Measurements from ENCODE around the gene TXLNG. TPM values are rescaled to one million over a fixed set of nuclear protein-coding genes. Genes with fewer than 3 reads are reported as not detected.

The TXLNG gene
- total RNA-seq, 1 experiment from 2014 or later, result 17.4 TPM

DNA sequence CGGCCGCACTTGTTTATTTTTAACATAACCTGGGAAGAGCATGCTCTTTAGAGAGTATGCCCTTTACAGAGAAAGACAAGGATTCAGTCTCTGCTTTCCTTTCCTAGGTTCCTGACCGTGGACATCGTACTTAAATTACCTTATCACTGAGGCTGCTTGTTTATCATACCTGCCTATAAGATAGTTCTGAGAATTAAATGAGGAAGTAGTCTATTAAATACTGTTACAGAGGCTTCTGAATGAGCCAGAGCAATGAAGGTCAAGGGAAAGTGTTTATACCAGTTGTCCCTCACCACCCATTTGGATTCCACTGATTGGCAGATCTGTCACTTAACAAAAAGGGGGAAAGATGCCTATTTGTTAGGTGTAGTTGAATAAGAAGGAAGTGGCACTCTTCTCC, 10.0 kb downstream of the TXLNG start:
- H3K4me2 ChIP-seq, result no peak overlapping the region
- ChIA-PET POLR2A (ENCODE audit: unreplicated experiment) (no interaction called here), CTCF (no interaction called here)
- H3K36me3 ChIP-seq (ENCODE audit: low read depth), result no peaks in the 10 kb centered on the region; the same call in 1 of the 2 replicates
- H3K4me3 ChIP-seq, result no peak overlapping the region
- H3K9me2 ChIP-seq (ENCODE audit: insufficient read depth), result no peaks in the 10 kb centered on the region
- no peak overlapping the region for H2AFZ ChIP-seq
- H3F3A ChIP-seq (ENCODE audit: insufficient read depth, low read depth), result no peaks in the 10 kb centered on the region
- BruUV-seq (replicated peaks), result no TSS peak
- peaks cover 66% of the 10 kb centered on the region for H3K79me2 ChIP-seq (ENCODE audit: low read depth)
- no peaks in the 10 kb centered on the region for H3K27me3 ChIP-seq (ENCODE audit: insufficient read depth, low read depth)
- intact Hi-C loops (cut with micrococcal nuclease; ENCODE audit: unreplicated experiment), result no loop called here
- no peaks in the 10 kb centered on the region for H3K4me1 ChIP-seq (replicated peaks; ENCODE audit: insufficient read depth)
- DNase-seq, result no peak
- H3K27ac ChIP-seq, result no peak overlapping the region
- peaks cover 14% of the 10 kb centered on the region for H4K20me1 ChIP-seq (ENCODE audit: insufficient read depth)
- no peaks in the 10 kb centered on the region for H3K9me3 ChIP-seq (ENCODE audit: insufficient read depth, low read depth)
- TF ChIP-seq, protein P1, sequence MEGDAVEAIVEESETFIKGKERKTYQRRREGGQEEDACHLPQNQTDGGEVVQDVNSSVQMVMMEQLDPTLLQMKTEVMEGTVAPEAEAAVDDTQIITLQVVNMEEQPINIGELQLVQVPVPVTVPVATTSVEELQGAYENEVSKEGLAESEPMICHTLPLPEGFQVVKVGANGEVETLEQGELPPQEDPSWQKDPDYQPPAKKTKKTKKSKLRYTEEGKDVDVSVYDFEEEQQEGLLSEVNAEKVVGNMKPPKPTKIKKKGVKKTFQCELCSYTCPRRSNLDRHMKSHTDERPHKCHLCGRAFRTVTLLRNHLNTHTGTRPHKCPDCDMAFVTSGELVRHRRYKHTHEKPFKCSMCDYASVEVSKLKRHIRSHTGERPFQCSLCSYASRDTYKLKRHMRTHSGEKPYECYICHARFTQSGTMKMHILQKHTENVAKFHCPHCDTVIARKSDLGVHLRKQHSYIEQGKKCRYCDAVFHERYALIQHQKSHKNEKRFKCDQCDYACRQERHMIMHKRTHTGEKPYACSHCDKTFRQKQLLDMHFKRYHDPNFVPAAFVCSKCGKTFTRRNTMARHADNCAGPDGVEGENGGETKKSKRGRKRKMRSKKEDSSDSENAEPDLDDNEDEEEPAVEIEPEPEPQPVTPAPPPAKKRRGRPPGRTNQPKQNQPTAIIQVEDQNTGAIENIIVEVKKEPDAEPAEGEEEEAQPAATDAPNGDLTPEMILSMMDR (conservative IDR thresholded peaks at IDR 0.05), result no peak
- no peak for TF ChIP-seq EZH2 (IDR thresholded peaks at IDR 0.05; ENCODE audit: low read depth)

DNA sequence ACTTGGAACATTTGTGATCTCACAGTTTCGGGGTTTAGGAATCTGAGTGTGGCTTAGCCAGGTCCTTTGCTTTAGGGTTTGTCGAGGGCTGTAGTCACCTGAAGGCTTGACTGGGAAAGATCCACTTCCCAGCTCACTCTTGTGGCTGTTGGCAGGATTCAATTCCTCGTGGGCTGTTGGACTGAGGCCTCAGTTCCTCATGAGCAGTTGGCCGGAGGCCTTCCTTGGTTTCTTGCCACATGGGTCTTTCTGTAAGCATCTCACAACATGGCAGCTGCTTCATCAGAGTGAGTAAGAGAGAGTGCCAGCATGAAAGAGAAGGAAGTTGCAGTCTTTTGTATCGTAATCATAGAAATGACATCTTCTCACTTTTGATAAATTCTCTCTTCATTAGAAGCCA, 11.1 kb downstream of the TXLNG start:
- H3K4me1 ChIP-seq (replicated peaks; ENCODE audit: insufficient read depth), result no peaks in the 10 kb centered on the region
- ChIA-PET CTCF (no interaction called here), POLR2A (ENCODE audit: unreplicated experiment) (no interaction called here)
- H3K79me2 ChIP-seq (ENCODE audit: low read depth), result peaks cover 64% of the 10 kb centered on the region
- no TSS peak for BruUV-seq (replicated peaks)
- H3K27me3 ChIP-seq (ENCODE audit: insufficient read depth, low read depth), result no peaks in the 10 kb centered on the region
- no peak overlapping the region for H3K4me2 ChIP-seq
- DNase-seq, result no peak
- H3K36me3 ChIP-seq (ENCODE audit: low read depth), result no peaks in the 10 kb centered on the region
- H3F3A ChIP-seq (ENCODE audit: insufficient read depth, low read depth), result no peaks in the 10 kb centered on the region
- no peak overlapping the region for H2AFZ ChIP-seq
- no peak for TF ChIP-seq EZH2 (IDR thresholded peaks at IDR 0.05; ENCODE audit: low read depth)
- TF ChIP-seq, protein P1 (conservative IDR thresholded peaks at IDR 0.05), result no peak
- no peak overlapping the region for H3K4me3 ChIP-seq
- H3K9me3 ChIP-seq (ENCODE audit: insufficient read depth, low read depth), result no peaks in the 10 kb centered on the region
- intact Hi-C loops (cut with micrococcal nuclease; ENCODE audit: unreplicated experiment), result no loop called here
- H3K9me2 ChIP-seq (ENCODE audit: insufficient read depth), result no peaks in the 10 kb centered on the region
- H3K27ac ChIP-seq, result no peak overlapping the region
- H4K20me1 ChIP-seq (ENCODE audit: insufficient read depth), result peaks cover 12% of the 10 kb centered on the region

DNA sequence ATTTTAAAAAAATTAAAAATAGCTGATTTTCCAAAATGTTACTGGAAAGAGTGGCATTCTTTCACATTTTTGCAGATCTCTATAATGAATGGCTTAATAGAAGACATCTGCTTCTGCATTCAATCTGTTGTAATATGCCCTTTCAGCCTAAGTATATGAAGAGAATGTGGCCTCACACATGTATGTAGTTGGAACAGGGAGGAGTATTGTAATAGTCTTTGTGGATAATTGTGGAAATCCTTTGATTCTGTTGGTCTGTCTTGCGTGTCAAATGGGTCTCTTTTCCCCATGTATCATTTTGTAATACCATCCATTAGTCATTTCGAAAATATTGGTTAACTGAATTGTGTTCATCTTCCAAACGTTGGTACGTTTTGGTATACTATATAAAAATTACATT, 11.6 kb downstream of the TXLNG start:
- no peak overlapping the region for H3K4me2 ChIP-seq
- H3K9me3 ChIP-seq (ENCODE audit: insufficient read depth, low read depth), result no peaks in the 10 kb centered on the region
- DNase-seq, result no peak
- no TSS peak for BruUV-seq (replicated peaks)
- H3K9me2 ChIP-seq (ENCODE audit: insufficient read depth), result no peaks in the 10 kb centered on the region
- H3K27me3 ChIP-seq (ENCODE audit: insufficient read depth, low read depth), result no peaks in the 10 kb centered on the region
- no peaks in the 10 kb centered on the region for H3F3A ChIP-seq (ENCODE audit: insufficient read depth, low read depth)
- H3K79me2 ChIP-seq (ENCODE audit: low read depth), result peaks cover 63% of the 10 kb centered on the region
- H3K4me1 ChIP-seq (replicated peaks; ENCODE audit: insufficient read depth), result no peaks in the 10 kb centered on the region
- POLR2A ChIA-PET (ENCODE audit: unreplicated experiment), result no interaction called here
- CTCF ChIA-PET, result no interaction called here
- H3K27ac ChIP-seq, result no peak overlapping the region
- intact Hi-C loops (cut with micrococcal nuclease; ENCODE audit: unreplicated experiment), result no loop called here
- no peak overlapping the region for H3K4me3 ChIP-seq
- H2AFZ ChIP-seq, result no peak overlapping the region
- H4K20me1 ChIP-seq (ENCODE audit: insufficient read depth), result peaks cover 12% of the 10 kb centered on the region
- TF ChIP-seq, protein P1 (conservative IDR thresholded peaks at IDR 0.05), result no peak
- H3K36me3 ChIP-seq (ENCODE audit: low read depth), result no peaks in the 10 kb centered on the region
